ENCODE data around the gene PACS1.

GRCh38 chr11:66286699-66287098, 216.6 kb downstream of the PACS1 start:
- TF ChIP-seq POLR2AphosphoS5 (IDR thresholded peaks at IDR 0.05; ENCODE audit: low read depth, low read length) (no peak), TAF1 (IDR thresholded peaks at IDR 0.05; ENCODE audit: borderline replicate concordance, insufficient read depth, low read length) (no peak), FOXP2 (optimal IDR thresholded peaks at IDR 0.05; ENCODE audit: borderline replicate concordance, extremely low read depth, extremely low read length, insufficient read depth) (no peak)

Data from PFSK-1 (cell line).